ENCODE results near the gene METAP1D.
"Not testable (repeated sequence)": the region's sequence is repeated elsewhere in the genome, so short reads cannot be mapped to it uniquely, and the experiment has no call there.

Gene METAP1D

GRCh38 chr2:172102391-172103359 is 102.9 kb downstream of the METAP1D start, which contains the start of gene DLX2:
TSS of gene DLX2 (minus strand) at chr2:172102900. CDS start at chr2:172102538, 362 bp downstream.
- peak in 1 of 2 donors; percentile 48 for DNase-seq (ENCODE audit: low read depth in 2 of 2)

- DNase-seq (ENCODE audit: low read depth in 2 of 2), result peak in 1 of 2 donors; percentile 38
Measured at GRCh38 chr2:172103471-172104272, 103.9 kb downstream of the METAP1D start.

- DNase-seq (ENCODE audit: low read depth in 2 of 2), result no peak
Measured at GRCh38 chr2:172105471-172106107, 105.8 kb downstream of the METAP1D start.

GRCh38 chr2:172106108-172106961 is 106.6 kb downstream of the METAP1D start:
- no peak for DNase-seq (ENCODE audit: low read depth in 2 of 2)

GRCh38 chr2:172107690-172108586 is 108.2 kb downstream of the METAP1D start:
- DNase-seq (ENCODE audit: low read depth in 2 of 2), result no peak

GRCh38 chr2:172108587-172108930 is 108.8 kb downstream of the METAP1D start:
- no peak for DNase-seq (ENCODE audit: low read depth in 2 of 2)

GRCh38 chr2:172109256-172109987 is 109.7 kb downstream of the METAP1D start:
- DNase-seq (ENCODE audit: low read depth in 2 of 2), result no peak

GRCh38 chr2:172109988-172110811 is 110.4 kb downstream of the METAP1D start:
- DNase-seq (ENCODE audit: low read depth in 2 of 2), result no peak

GRCh38 chr2:172113617-172114016 is 113.9 kb downstream of the METAP1D start:
- DNase-seq (ENCODE audit: low read depth in 2 of 2), result no peak

- not testable (repeated sequence) for DNase-seq (ENCODE audit: low read depth in 2 of 2)
Measured at GRCh38 chr2:172114176-172114575, 114.4 kb downstream of the METAP1D start.

- DNase-seq (ENCODE audit: low read depth in 2 of 2), result no peak
Measured at GRCh38 chr2:172114579-172114978, 114.8 kb downstream of the METAP1D start.

- no peak for DNase-seq (ENCODE audit: low read depth in 2 of 2)
Measured at GRCh38 chr2:172116107-172116506, 116.4 kb downstream of the METAP1D start.

GRCh38 chr2:172119089-172119488 is 119.3 kb downstream of the METAP1D start:
- no peak for DNase-seq (ENCODE audit: low read depth in 2 of 2)

GRCh38 chr2:172120118-172120517 is 120.4 kb downstream of the METAP1D start:
- no peak for DNase-seq (ENCODE audit: low read depth in 2 of 2)

GRCh38 chr2:172128484-172128883 is 128.7 kb downstream of the METAP1D start:
- DNase-seq (ENCODE audit: low read depth in 2 of 2), result no peak

GRCh38 chr2:172129404-172129803 is 129.7 kb downstream of the METAP1D start:
- no peak for DNase-seq (ENCODE audit: low read depth in 2 of 2)

Measured in activated CD8-positive, alpha-beta memory T cell treated with anti-CD3 and anti-CD28 coated beads for 4 hours (primary cell).